HL-60/S4 treated with retinoic acid at 250 ng/mL for 4 days and 3 days (cell line): Measurements from ENCODE around the gene PUM1.

Experiments used
- in situ Hi-C: fragments of 300-500 bp; cut with MboI; formaldehyde crosslinking; loops from 2 replicates; pipeline ENCODE4 v1.7.0; 2022; ENCODE audit warnings: low sequenced_read_pairs

PUM1 gene

GRCh38 chr1:31032266-31032665, 33.3 kb downstream of the PUM1 start:
- in situ Hi-C loops, result no loop called here

GRCh38 chr1:31031330-31032143, 34.0 kb downstream of the PUM1 start:
- in situ Hi-C loops, result no loop called here

GRCh38 chr1:31029026-31029425, 36.5 kb downstream of the PUM1 start:
- in situ Hi-C loops, result no loop called here

- in situ Hi-C loops, result no loop called here
Observed at GRCh38 chr1:31027693-31028526, 37.6 kb downstream of the PUM1 start.

GRCh38 chr1:31022259-31022658, 43.3 kb downstream of the PUM1 start:
- in situ Hi-C loops, result no loop called here

GRCh38 chr1:31020007-31020790, 45.3 kb downstream of the PUM1 start:
- in situ Hi-C loops, result no loop called here

GRCh38 chr1:31019401-31019800, 46.1 kb downstream of the PUM1 start:
- in situ Hi-C loops, result no loop called here

- in situ Hi-C loops, result no loop called here
Observed at GRCh38 chr1:31016868-31017267, 48.6 kb downstream of the PUM1 start.

GRCh38 chr1:31013187-31013864, 52.2 kb downstream of the PUM1 start:
- in situ Hi-C loops, result no loop called here

GRCh38 chr1:31012210-31012924, 53.1 kb downstream of the PUM1 start:
- in situ Hi-C loops, result no loop called here

- in situ Hi-C loops, result no loop called here
Observed at GRCh38 chr1:31011719-31012118, 53.8 kb downstream of the PUM1 start.

GRCh38 chr1:31010086-31010989, 55.2 kb downstream of the PUM1 start:
- in situ Hi-C loops, result no loop called here

- in situ Hi-C loops, result no loop called here
Observed at GRCh38 chr1:31007462-31007991, 58.0 kb downstream of the PUM1 start.

- in situ Hi-C loops, result no loop called here
Observed at GRCh38 chr1:31006747-31007146, 58.8 kb downstream of the PUM1 start.

- in situ Hi-C loops, result no loop called here
Observed at GRCh38 chr1:31005617-31006166, 59.8 kb downstream of the PUM1 start.

- in situ Hi-C loops, result no loop called here
Observed at GRCh38 chr1:31005198-31005597, 60.3 kb downstream of the PUM1 start.

GRCh38 chr1:31004231-31004621, 61.3 kb downstream of the PUM1 start:
- in situ Hi-C loops, result no loop called here

GRCh38 chr1:31003613-31004230, 61.8 kb downstream of the PUM1 start:
- in situ Hi-C loops, result no loop called here
